Measurements from ENCODE around the gene AKIP1. TPM values are rescaled to one million over a fixed set of nuclear protein-coding genes. Genes with fewer than 3 reads are reported as not detected.

Gene AKIP1
- total RNA-seq, 1 experiment from 2014 or later, result 26.0 TPM

GRCh38 chr11:8911029-8911823 lies at the start of gene AKIP1 (continued):
- TF ChIP-seq, protein P1, sequence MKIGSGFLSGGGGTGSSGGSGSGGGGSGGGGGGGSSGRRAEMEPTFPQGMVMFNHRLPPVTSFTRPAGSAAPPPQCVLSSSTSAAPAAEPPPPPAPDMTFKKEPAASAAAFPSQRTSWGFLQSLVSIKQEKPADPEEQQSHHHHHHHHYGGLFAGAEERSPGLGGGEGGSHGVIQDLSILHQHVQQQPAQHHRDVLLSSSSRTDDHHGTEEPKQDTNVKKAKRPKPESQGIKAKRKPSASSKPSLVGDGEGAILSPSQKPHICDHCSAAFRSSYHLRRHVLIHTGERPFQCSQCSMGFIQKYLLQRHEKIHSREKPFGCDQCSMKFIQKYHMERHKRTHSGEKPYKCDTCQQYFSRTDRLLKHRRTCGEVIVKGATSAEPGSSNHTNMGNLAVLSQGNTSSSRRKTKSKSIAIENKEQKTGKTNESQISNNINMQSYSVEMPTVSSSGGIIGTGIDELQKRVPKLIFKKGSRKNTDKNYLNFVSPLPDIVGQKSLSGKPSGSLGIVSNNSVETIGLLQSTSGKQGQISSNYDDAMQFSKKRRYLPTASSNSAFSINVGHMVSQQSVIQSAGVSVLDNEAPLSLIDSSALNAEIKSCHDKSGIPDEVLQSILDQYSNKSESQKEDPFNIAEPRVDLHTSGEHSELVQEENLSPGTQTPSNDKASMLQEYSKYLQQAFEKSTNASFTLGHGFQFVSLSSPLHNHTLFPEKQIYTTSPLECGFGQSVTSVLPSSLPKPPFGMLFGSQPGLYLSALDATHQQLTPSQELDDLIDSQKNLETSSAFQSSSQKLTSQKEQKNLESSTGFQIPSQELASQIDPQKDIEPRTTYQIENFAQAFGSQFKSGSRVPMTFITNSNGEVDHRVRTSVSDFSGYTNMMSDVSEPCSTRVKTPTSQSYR (CRISPR knock-in tag; IDR thresholded peaks at IDR 0.05), result peak; percentile 15; the same call in 1 of the 2 replicates
- TF ChIP-seq ATF1 (CRISPR knock-in tag; IDR thresholded peaks at IDR 0.05) (no peak), ZBTB43 (CRISPR knock-in tag; IDR thresholded peaks at IDR 0.05) (no peak), NFE2L1 (CRISPR knock-in tag; IDR thresholded peaks at IDR 0.05) (no peak), RORB (CRISPR knock-in tag; IDR thresholded peaks at IDR 0.05) (no peak), IRF2 (CRISPR knock-in tag; IDR thresholded peaks at IDR 0.05; ENCODE audit: borderline replicate concordance, low read depth) (no peak), GABPB1 (CRISPR knock-in tag; IDR thresholded peaks at IDR 0.05) (no peak), ZNF219 (CRISPR knock-in tag; IDR thresholded peaks at IDR 0.05; ENCODE audit: borderline replicate concordance) (peak; percentile 66; the same call in 1 of the 2 replicates), CREM (CRISPR knock-in tag; IDR thresholded peaks at IDR 0.05) (0 out of 2 replicates have a peak, but pooled peaks have one; percentile 39), FOXP1 (CRISPR knock-in tag; IDR thresholded peaks at IDR 0.05; ENCODE audit: borderline replicate concordance) (peak; percentile 17; the same call in 1 of the 2 replicates), NFATC4 (CRISPR knock-in tag; IDR thresholded peaks at IDR 0.05) (no peak), USF1 (CRISPR knock-in tag; IDR thresholded peaks at IDR 0.05) (no peak), CBFB (CRISPR knock-in tag; IDR thresholded peaks at IDR 0.05; ENCODE audit: low read depth) (no peak), ARID4B (CRISPR knock-in tag; IDR thresholded peaks at IDR 0.05; ENCODE audit: borderline replicate concordance) (peak; percentile 63; the same call in 1 of the 2 replicates), ATF3 (CRISPR knock-in tag; conservative IDR thresholded peaks at IDR 0.05) (no peak), ZSCAN18 (CRISPR knock-in tag; IDR thresholded peaks at IDR 0.05) (no peak), SMAD3 (CRISPR knock-in tag; IDR thresholded peaks at IDR 0.05; ENCODE audit: borderline replicate concordance) (no peak), MXD4 (CRISPR knock-in tag; IDR thresholded peaks at IDR 0.05; ENCODE audit: borderline replicate concordance) (no peak), ZBTB21 (CRISPR knock-in tag; IDR thresholded peaks at IDR 0.05; ENCODE audit: borderline replicate concordance) (no peak), MYBL2 (CRISPR knock-in tag; IDR thresholded peaks at IDR 0.05) (no peak)
- TF ChIP-seq, protein P2, sequence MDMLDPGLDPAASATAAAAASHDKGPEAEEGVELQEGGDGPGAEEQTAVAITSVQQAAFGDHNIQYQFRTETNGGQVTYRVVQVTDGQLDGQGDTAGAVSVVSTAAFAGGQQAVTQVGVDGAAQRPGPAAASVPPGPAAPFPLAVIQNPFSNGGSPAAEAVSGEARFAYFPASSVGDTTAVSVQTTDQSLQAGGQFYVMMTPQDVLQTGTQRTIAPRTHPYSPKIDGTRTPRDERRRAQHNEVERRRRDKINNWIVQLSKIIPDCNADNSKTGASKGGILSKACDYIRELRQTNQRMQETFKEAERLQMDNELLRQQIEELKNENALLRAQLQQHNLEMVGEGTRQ (CRISPR knock-in tag; IDR thresholded peaks at IDR 0.05), result no peak
- TF ChIP-seq, protein P3, sequence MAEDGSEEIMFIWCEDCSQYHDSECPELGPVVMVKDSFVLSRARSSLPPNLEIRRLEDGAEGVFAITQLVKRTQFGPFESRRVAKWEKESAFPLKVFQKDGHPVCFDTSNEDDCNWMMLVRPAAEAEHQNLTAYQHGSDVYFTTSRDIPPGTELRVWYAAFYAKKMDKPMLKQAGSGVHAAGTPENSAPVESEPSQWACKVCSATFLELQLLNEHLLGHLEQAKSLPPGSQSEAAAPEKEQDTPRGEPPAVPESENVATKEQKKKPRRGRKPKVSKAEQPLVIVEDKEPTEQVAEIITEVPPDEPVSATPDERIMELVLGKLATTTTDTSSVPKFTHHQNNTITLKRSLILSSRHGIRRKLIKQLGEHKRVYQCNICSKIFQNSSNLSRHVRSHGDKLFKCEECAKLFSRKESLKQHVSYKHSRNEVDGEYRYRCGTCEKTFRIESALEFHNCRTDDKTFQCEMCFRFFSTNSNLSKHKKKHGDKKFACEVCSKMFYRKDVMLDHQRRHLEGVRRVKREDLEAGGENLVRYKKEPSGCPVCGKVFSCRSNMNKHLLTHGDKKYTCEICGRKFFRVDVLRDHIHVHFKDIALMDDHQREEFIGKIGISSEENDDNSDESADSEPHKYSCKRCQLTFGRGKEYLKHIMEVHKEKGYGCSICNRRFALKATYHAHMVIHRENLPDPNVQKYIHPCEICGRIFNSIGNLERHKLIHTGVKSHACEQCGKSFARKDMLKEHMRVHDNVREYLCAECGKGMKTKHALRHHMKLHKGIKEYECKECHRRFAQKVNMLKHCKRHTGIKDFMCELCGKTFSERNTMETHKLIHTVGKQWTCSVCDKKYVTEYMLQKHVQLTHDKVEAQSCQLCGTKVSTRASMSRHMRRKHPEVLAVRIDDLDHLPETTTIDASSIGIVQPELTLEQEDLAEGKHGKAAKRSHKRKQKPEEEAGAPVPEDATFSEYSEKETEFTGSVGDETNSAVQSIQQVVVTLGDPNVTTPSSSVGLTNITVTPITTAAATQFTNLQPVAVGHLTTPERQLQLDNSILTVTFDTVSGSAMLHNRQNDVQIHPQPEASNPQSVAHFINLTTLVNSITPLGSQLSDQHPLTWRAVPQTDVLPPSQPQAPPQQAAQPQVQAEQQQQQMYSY (CRISPR knock-in tag; IDR thresholded peaks at IDR 0.05), result peak; percentile 21; the same call in 1 of the 2 replicates
